ENCODE results near the gene BAD. TPM values are rescaled to one million over a fixed set of nuclear protein-coding genes. Genes with fewer than 3 reads are reported as not detected.
A peak's percentile ranks its signal among the peaks of the same experiment; 100 is the strongest.

BAD gene
- total RNA-seq, 4 donors from 2014 or later = 27.8 to 88.0 (median 76.3) TPM

GRCh38 chr11:64286801-64287159 lies 2.3 kb upstream of the BAD start:
- intact Hi-C loops (cut with DNase I; ENCODE audit: low total_unique reads) (no loop called here), in situ Hi-C loops (cut with MboI; ENCODE audit: low sequenced_read_pairs in 4 of 4) (no loop called here)
- peaks cover 22 to 25% of the 10 kb centered on the region in 2 donors for H3K4me1 ChIP-seq
- H3K27me3 ChIP-seq = peaks cover 0 to 10% (median 8%) of the 10 kb centered on the region in 3 donors
- peak overlapping the region in 1 of 4 donors; percentile 84 for H3K4me3 ChIP-seq
- no peak for TF ChIP-seq POLR2A (IDR thresholded peaks at IDR 0.05)
- no peak for TF ChIP-seq CTCF (IDR thresholded peaks at IDR 0.05 in 4 of 5, conservative IDR thresholded peaks at IDR 0.05 in 1 of 5)
- no peak for ATAC-seq
- H3K36me3 ChIP-seq = peaks cover 0 to 5% of the 10 kb centered on the region in 2 donors
- H3K27ac ChIP-seq = peak overlapping the region; percentile 10 to 97 (median 92)
- DNase-seq = no peak
- H3K9me3 ChIP-seq = no peaks in the 10 kb centered on the region

- intact Hi-C loops (cut with DNase I; ENCODE audit: low total_unique reads) (loop anchor here (1.0 kb wide), 1 partner anchor 13 kb away; no protein-coding TSS in a partner anchor), in situ Hi-C loops (cut with MboI; ENCODE audit: low sequenced_read_pairs in 4 of 4) (no loop called here)
- Histone ChIP-seq H3K9me3 (no peaks in the 10 kb centered on the region), H3K36me3 (peaks cover 0 to 5% of the 10 kb centered on the region in 2 donors), H3K4me1 (peaks cover 22 to 25% of the 10 kb centered on the region in 2 donors), H3K27me3 (peaks cover 0 to 5% (median 5%) of the 10 kb centered on the region in 3 donors), H3K4me3 (peak overlapping the region; percentile 84 to 97 (median 90)), H3K27ac (peak overlapping the region; percentile 90 to 97 (median 94))
- DNase-seq (peak in 1 of 2 donors; percentile 73), ATAC-seq (peak; percentile 3 to 13)
- TF ChIP-seq POLR2A (IDR thresholded peaks at IDR 0.05) (no peak), CTCF (IDR thresholded peaks at IDR 0.05 in 4 of 5, conservative IDR thresholded peaks at IDR 0.05 in 1 of 5) (peak in 1 of 5 experiments; percentile 10)
Measured at GRCh38 chr11:64285885-64286800, 1.7 kb upstream of the BAD start.

- peak; percentile 71 to 75 for DNase-seq
- Histone ChIP-seq H3K36me3 (peaks cover 0 to 5% of the 10 kb centered on the region in 2 donors), H3K4me1 (peaks cover 22 to 25% of the 10 kb centered on the region in 2 donors), H3K27ac (peak within 1 kb of the TSS; percentile 90 to 97 (median 94)), H3K9me3 (no peaks in the 10 kb centered on the region), H3K27me3 (no peaks in the 10 kb centered on the region), H3K4me3 (peak within 1 kb of the TSS; percentile 84 to 97 (median 90))
- intact Hi-C loops (cut with DNase I; ENCODE audit: low total_unique reads) = loop anchor here (1.0 kb wide), 2 partner anchors 14 to 15 kb away; no protein-coding TSS in a partner anchor
- ATAC-seq = peak; percentile 76 to 84
- peak; percentile 41 to 43 for TF ChIP-seq POLR2A (IDR thresholded peaks at IDR 0.05)
- no peak for TF ChIP-seq CTCF (IDR thresholded peaks at IDR 0.05 in 4 of 5, conservative IDR thresholded peaks at IDR 0.05 in 1 of 5)
- in situ Hi-C loops (cut with MboI; ENCODE audit: low sequenced_read_pairs in 4 of 4) = no loop called here
Measured at GRCh38 chr11:64284962-64285884, 758 bp upstream of the BAD start, which contains the start of gene GPR137. TSS of gene GPR137 (plus strand) at chr11:64285848. CDS start at chr11:64286525, 677 bp downstream.

- Histone ChIP-seq H3K4me3 (no peak overlapping the region), H3K27ac (no peak overlapping the region), H3K36me3 (peaks cover 0 to 6% of the 10 kb centered on the region in 2 donors), H3K27me3 (no peaks in the 10 kb centered on the region), H3K4me1 (peaks cover 22 to 25% of the 10 kb centered on the region in 2 donors), H3K9me3 (no peaks in the 10 kb centered on the region)
- ATAC-seq = no peak
- in situ Hi-C loops (cut with MboI; ENCODE audit: low sequenced_read_pairs in 4 of 4) = no loop called here
- no peak for TF ChIP-seq CTCF (IDR thresholded peaks at IDR 0.05 in 4 of 5, conservative IDR thresholded peaks at IDR 0.05 in 1 of 5)
- no peak for TF ChIP-seq POLR2A (IDR thresholded peaks at IDR 0.05)
- intact Hi-C loops (cut with DNase I; ENCODE audit: low total_unique reads) = no loop called here
- DNase-seq = no peak
Measured at GRCh38 chr11:64283092-64283491, 1.4 kb downstream of the BAD start.
